Neural progenitor cell (in vitro differentiated cells): ENCODE results near the gene STEAP3. TPM values are rescaled to one million over a fixed set of nuclear protein-coding genes. Genes with fewer than 3 reads are reported as not detected.

Experiments used
- DNase-seq: peaks from one replicate; pipeline ENCODE4 v3.0.0-alpha.2; 2016; ENCODE audit warnings: low spot score
- H2AFZ ChIP-seq: fragments of 200-600 bp; sonication (generic); replicated peaks from 2 replicates; pipeline ENCODE4 v1.6.1; 2016; ENCODE audit warnings: antibody characterized with exemption
- H3F3A ChIP-seq: fragments of 200-600 bp; sonication (generic); 2 replicates; pipeline ENCODE4 v1.6.1; 2016; ENCODE audit warnings: antibody characterized with exemption, low read depth
- H3K27ac ChIP-seq: fragments of 200-600 bp; sonication (generic); 2 replicates; pipeline ENCODE4 v1.5.1; 2016; ENCODE audit warnings: mild to moderate bottlenecking
- H3K27me3 ChIP-seq: fragments of 200-600 bp; sonication (generic); 2 replicates; pipeline ENCODE4 v1.6.1; 2016; ENCODE audit warnings: mild to moderate bottlenecking, moderate library complexity
- H3K36me3 ChIP-seq: fragments of 200-600 bp; sonication (generic); 2 replicates; pipeline ENCODE4 v1.5.1; 2016
- H3K4me1 ChIP-seq: fragments of 200-600 bp; sonication (generic); 2 replicates; pipeline ENCODE4 v1.6.1; 2016; ENCODE audit warnings: mixed run types
- H3K4me2 ChIP-seq: fragments of 200-600 bp; sonication (generic); 2 replicates; pipeline ENCODE4 v1.6.1; 2016
- H3K4me3 ChIP-seq: fragments of 200-600 bp; sonication (generic); 2 replicates; pipeline ENCODE4 v1.5.1; 2016
- H3K79me2 ChIP-seq: fragments of 200-600 bp; sonication (generic); 2 replicates; pipeline ENCODE4 v1.6.1; 2016; ENCODE audit warnings: low read depth
- H3K9ac ChIP-seq: fragments of 200-600 bp; sonication (generic); 2 replicates; pipeline ENCODE4 v1.6.1; 2016
- H3K9me3 ChIP-seq: fragments of 200-600 bp; sonication (generic); 2 replicates; pipeline ENCODE4 v1.5.1; 2016; ENCODE audit warnings: low read depth
- H4K20me1 ChIP-seq: fragments of 200-600 bp; sonication (generic); 2 replicates; pipeline ENCODE4 v1.6.1; 2016; ENCODE audit warnings: low read depth
- H3K27ac Mint-ChIP-seq: 3 replicates; pipeline ENCODE4 v1.8.0; 2021; ENCODE audit warnings: mixed read lengths
- H3K27me3 Mint-ChIP-seq: 2 replicates; pipeline ENCODE4 v1.8.0; 2022; ENCODE audit warnings: low read depth, mild to moderate bottlenecking, inconsistent platforms, moderate library complexity, mixed read lengths; ENCODE audit not compliant: insufficient read depth
- H3K36me3 Mint-ChIP-seq: 3 replicates; pipeline ENCODE4 v1.8.0; 2021; ENCODE audit warnings: mixed read lengths
- H3K4me1 Mint-ChIP-seq: 3 replicates; pipeline ENCODE4 v1.8.0; 2021; ENCODE audit warnings: mixed read lengths
- H3K4me3 Mint-ChIP-seq: 3 replicates; pipeline ENCODE4 v1.8.0; 2021; ENCODE audit warnings: mild to moderate bottlenecking, moderate library complexity, mixed read lengths
- H3K9me3 Mint-ChIP-seq: 3 replicates; pipeline ENCODE4 v1.8.0; 2020; ENCODE audit warnings: mixed read lengths
- EZH2 ChIP-seq: fragments of 200-600 bp; sonication (generic); IDR thresholded peaks from 2 replicates; pipeline ENCODE4 v1.6.1; 2017; ENCODE audit warnings: antibody characterized with exemption, mild to moderate bottlenecking, moderate library complexity
- EZH2phosphoT487 ChIP-seq: fragments of 200-600 bp; sonication (generic); IDR thresholded peaks from 2 replicates; pipeline ENCODE4 v1.6.1; 2017; ENCODE audit warnings: antibody characterized with exemption
- total RNA-seq: library from RNA; depleted of rRNA; stranded (reverse); fragments of >200 nt; gene quantifications from 2 replicates; pipeline ENCODE4 v1.2.3, GENCODE V29; 2015; ENCODE audit warnings: low replicate concordance
- TF ChIP-seq, protein P1 (sequence below): fragments of 200-600 bp; sonication (generic); IDR thresholded peaks from 2 replicates; pipeline ENCODE4 v1.5.1; 2017; ENCODE audit warnings: antibody characterized with exemption, mild to moderate bottlenecking

Gene STEAP3
- total RNA-seq, 1 donor from 2014 or later, result 0.30 TPM

DNA sequence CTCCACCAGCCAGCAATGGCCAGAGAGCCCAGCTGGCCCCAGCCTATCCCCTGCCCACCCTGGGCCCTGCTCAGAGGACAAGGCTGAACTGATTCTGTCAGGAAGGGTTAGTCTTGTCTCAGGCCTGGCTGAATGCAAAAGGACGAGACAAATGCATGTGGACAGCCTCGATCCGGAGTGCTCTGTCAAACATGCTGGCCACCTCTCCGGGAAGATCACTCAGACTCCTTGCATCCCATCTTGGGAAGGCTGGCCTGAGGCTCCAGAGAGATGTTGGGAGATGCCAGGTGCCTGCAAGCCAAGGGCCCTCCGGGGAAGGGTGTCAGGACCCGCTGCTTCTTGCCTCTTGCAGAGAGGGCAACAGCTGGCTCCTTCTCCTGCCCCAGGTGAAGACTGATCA, 44.9 kb upstream of the STEAP3 start:
- H3K36me3 ChIP-seq, result no peaks in the 10 kb centered on the region
- no peaks in the 10 kb centered on the region for H3K9me3 Mint-ChIP-seq
- no peaks in the 10 kb centered on the region for H3K36me3 Mint-ChIP-seq
- no peaks in the 10 kb centered on the region for H3K4me1 Mint-ChIP-seq
- H3K4me3 Mint-ChIP-seq, result no peak overlapping the region
- H3K27me3 ChIP-seq, result no peaks in the 10 kb centered on the region
- H3K9me3 ChIP-seq, result no peaks in the 10 kb centered on the region
- H3F3A ChIP-seq, result no peaks in the 10 kb centered on the region
- peak overlapping the region; percentile 76 for H3K27ac Mint-ChIP-seq
- H3K27me3 Mint-ChIP-seq, result no peaks in the 10 kb centered on the region
- no peaks in the 10 kb centered on the region for H4K20me1 ChIP-seq
- no peak overlapping the region for H3K4me2 ChIP-seq
- DNase-seq, result no peak
- no peaks in the 10 kb centered on the region for H3K79me2 ChIP-seq
- TF ChIP-seq EZH2phosphoT487 (no peak), EZH2 (no peak)
- TF ChIP-seq, protein P1, sequence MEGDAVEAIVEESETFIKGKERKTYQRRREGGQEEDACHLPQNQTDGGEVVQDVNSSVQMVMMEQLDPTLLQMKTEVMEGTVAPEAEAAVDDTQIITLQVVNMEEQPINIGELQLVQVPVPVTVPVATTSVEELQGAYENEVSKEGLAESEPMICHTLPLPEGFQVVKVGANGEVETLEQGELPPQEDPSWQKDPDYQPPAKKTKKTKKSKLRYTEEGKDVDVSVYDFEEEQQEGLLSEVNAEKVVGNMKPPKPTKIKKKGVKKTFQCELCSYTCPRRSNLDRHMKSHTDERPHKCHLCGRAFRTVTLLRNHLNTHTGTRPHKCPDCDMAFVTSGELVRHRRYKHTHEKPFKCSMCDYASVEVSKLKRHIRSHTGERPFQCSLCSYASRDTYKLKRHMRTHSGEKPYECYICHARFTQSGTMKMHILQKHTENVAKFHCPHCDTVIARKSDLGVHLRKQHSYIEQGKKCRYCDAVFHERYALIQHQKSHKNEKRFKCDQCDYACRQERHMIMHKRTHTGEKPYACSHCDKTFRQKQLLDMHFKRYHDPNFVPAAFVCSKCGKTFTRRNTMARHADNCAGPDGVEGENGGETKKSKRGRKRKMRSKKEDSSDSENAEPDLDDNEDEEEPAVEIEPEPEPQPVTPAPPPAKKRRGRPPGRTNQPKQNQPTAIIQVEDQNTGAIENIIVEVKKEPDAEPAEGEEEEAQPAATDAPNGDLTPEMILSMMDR, result no peak
- H3K27ac ChIP-seq, result no peak overlapping the region
- H2AFZ ChIP-seq, result no peak overlapping the region
- H3K9ac ChIP-seq, result no peak overlapping the region
- no peak overlapping the region for H3K4me3 ChIP-seq
- H3K4me1 ChIP-seq, result no peaks in the 10 kb centered on the region

DNA sequence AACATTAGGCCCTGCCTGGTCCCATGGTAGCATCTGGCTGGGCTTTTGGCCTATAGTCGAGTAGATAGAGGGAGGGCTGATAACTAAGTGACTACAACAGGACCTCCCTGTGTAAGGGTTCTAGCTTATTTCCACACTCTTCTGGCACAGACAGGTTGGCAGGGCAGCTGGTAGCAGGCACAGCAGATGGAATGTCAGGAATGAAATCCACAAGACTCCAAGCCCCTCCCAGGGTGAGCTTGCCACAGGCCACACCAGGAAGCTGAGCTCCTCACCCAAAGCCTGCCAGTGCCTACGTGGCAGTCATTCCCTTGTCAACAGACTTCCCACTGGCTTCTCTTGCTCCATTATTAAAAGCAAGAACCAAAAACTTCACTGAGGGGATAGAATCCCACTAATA, 44.4 kb upstream of the STEAP3 start:
- H3K4me1 Mint-ChIP-seq, result no peaks in the 10 kb centered on the region
- TF ChIP-seq, protein P1, result no peak
- no peak for TF ChIP-seq EZH2phosphoT487
- TF ChIP-seq EZH2, result no peak

DNA sequence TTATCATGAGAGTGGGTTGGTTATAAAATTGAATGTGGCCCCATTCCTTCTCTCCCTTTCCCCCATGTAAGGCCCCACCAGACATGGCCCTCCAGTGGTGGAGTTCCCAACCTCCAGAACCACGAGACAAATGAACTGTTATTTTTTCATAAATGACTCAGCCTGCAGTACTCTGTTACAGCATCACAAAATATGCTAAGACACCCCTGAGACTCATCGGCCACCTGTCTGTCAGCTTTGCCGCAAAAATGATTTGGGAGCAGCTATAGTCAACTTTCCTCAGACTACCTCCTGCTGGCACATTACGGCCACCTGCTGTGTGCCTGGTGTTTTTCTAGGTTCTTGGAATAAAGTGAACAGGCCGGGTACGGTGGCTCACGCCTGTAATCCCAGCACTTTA, 43.6 kb upstream of the STEAP3 start:
- no peak overlapping the region for H3K27ac ChIP-seq
- Mint-ChIP-seq H3K9me3 (no peaks in the 10 kb centered on the region), H3K4me1 (no peaks in the 10 kb centered on the region), H3K27ac (peak overlapping the region; percentile 37), H3K27me3 (no peaks in the 10 kb centered on the region), H3K4me3 (no peak overlapping the region), H3K36me3 (no peaks in the 10 kb centered on the region)
- no peaks in the 10 kb centered on the region for H3K27me3 ChIP-seq
- H3K4me2 ChIP-seq, result no peak overlapping the region
- no peak overlapping the region for H3K4me3 ChIP-seq
- no peaks in the 10 kb centered on the region for H4K20me1 ChIP-seq
- H3K9me3 ChIP-seq, result no peaks in the 10 kb centered on the region
- DNase-seq, result no peak
- TF ChIP-seq, protein P1, result no peak
- TF ChIP-seq EZH2phosphoT487 (no peak), EZH2 (no peak)
- no peaks in the 10 kb centered on the region for H3K4me1 ChIP-seq
- H3F3A ChIP-seq, result no peaks in the 10 kb centered on the region
- no peak overlapping the region for H3K9ac ChIP-seq
- no peak overlapping the region for H2AFZ ChIP-seq
- H3K79me2 ChIP-seq, result no peaks in the 10 kb centered on the region
- H3K36me3 ChIP-seq, result no peaks in the 10 kb centered on the region

More for the DNA sequence above, 44.4 kb upstream of the STEAP3 start:
- H2AFZ ChIP-seq, result no peak overlapping the region
- H3K27me3 Mint-ChIP-seq, result no peaks in the 10 kb centered on the region
- no peaks in the 10 kb centered on the region for H4K20me1 ChIP-seq
- H3K36me3 ChIP-seq, result no peaks in the 10 kb centered on the region
- no peaks in the 10 kb centered on the region for H3K9me3 ChIP-seq
- no peak overlapping the region for H3K9ac ChIP-seq
- no peaks in the 10 kb centered on the region for H3K79me2 ChIP-seq
- no peak overlapping the region for H3K4me3 ChIP-seq
- no peak overlapping the region for H3K27ac Mint-ChIP-seq
- no peaks in the 10 kb centered on the region for H3K4me1 ChIP-seq
- H3K4me3 Mint-ChIP-seq, result no peak overlapping the region
- no peak overlapping the region for H3K27ac ChIP-seq
- H3K4me2 ChIP-seq, result no peak overlapping the region
- H3K27me3 ChIP-seq, result no peaks in the 10 kb centered on the region
- DNase-seq, result no peak
- H3K36me3 Mint-ChIP-seq, result no peaks in the 10 kb centered on the region
- no peaks in the 10 kb centered on the region for H3F3A ChIP-seq
- no peaks in the 10 kb centered on the region for H3K9me3 Mint-ChIP-seq
